HEK293 (cell line): Measurements from ENCODE around the gene CD151.

Experiments used
- CTCF ChIA-PET: fragments of 350-600 bp; formaldehyde crosslinking; extraction: SDS; loops from one replicate; lab custom pipeline; 2021; ENCODE audit warnings: antibody characterized with exemption; lab: Yijun Ruan, JAX
- POLR2A ChIA-PET: fragments of 300-600 bp; formaldehyde crosslinking; extraction: SDS; loops from one replicate; lab custom pipeline; 2020; ENCODE audit warnings: antibody characterized with exemption, inconsistent platforms; lab: Yijun Ruan, JAX
- H3K27ac ChIP-seq: fragments of 200-500 bp; sonication (Bioruptor generic); 2 replicates; pipeline ENCODE4 v1.5.1; 2014; ENCODE audit warnings: low read depth, low read length, control low read depth, inconsistent platforms; ENCODE audit errors: extremely low read depth
- H3K36me3 ChIP-seq, 2 experiments: fragments of 200-500 bp in 1 of 2; sonication (Bioruptor generic) in 1 of 2; 1 replicate in 1 of 2; 2 replicates in 1 of 2; pipeline ENCODE4 v1.5.1; 2014 to 2017; ENCODE audit warnings: inconsistent platforms in 2 of 2, low read length in 2 of 2; ENCODE audit not compliant: control insufficient read depth in 2 of 2, insufficient read depth in 1 of 2
- H3K4me1 ChIP-seq: fragments of 200-500 bp; sonication (Bioruptor generic); 2 replicates; pipeline ENCODE4 v1.5.1; 2014; ENCODE audit warnings: mild to moderate bottlenecking, low read length, inconsistent platforms; ENCODE audit not compliant: control insufficient read depth, insufficient read depth
- H3K4me3 ChIP-seq: 2 replicates; pipeline ENCODE4 v1.5.1; 2011; ENCODE audit warnings: low read depth, mild to moderate bottlenecking, control low read depth, low read length, moderate library complexity
- H3K9me3 ChIP-seq: fragments of 200-500 bp; sonication (Bioruptor generic); 2 replicates; pipeline ENCODE4 v1.5.1; 2014; ENCODE audit warnings: low read depth, low read length, inconsistent platforms; ENCODE audit not compliant: control insufficient read depth, insufficient read depth
- HOXD13 ChIP-seq: sonication (generic); formaldehyde crosslinking; IDR thresholded peaks from 2 replicates; pipeline ENCODE4 v1.8.0; 2022; ENCODE audit warnings: missing genetic modification reagents, borderline replicate concordance
- KLF9 ChIP-seq: fragments of 450-650 bp; formaldehyde crosslinking; IDR thresholded peaks from 2 replicates; pipeline ENCODE4 v1.5.1; 2016; ENCODE audit warnings: missing biosample characterization, missing genetic modification characterization, low read depth
- PRDM1 ChIP-seq: fragments of 450-650 bp; formaldehyde crosslinking; IDR thresholded peaks from 2 replicates; pipeline ENCODE4; 2016; ENCODE audit warnings: missing biosample characterization, missing genetic modification characterization
- WT1 ChIP-seq: fragments of 450-650 bp; formaldehyde crosslinking; IDR thresholded peaks from 2 replicates; pipeline ENCODE4 v1.5.1; 2016; ENCODE audit warnings: missing biosample characterization, missing genetic modification characterization
- ZBTB17 ChIP-seq: fragments of 450-650 bp; formaldehyde crosslinking; IDR thresholded peaks from 2 replicates; pipeline ENCODE4 v1.5.1; 2016; ENCODE audit warnings: missing biosample characterization, missing genetic modification characterization
- ZBTB6 ChIP-seq: fragments of 450-650 bp; formaldehyde crosslinking; IDR thresholded peaks from 2 replicates; pipeline ENCODE4 v1.5.1; 2017; ENCODE audit warnings: missing biosample characterization, missing genetic modification characterization
- ZFP37 ChIP-seq: fragments of 450-650 bp; formaldehyde crosslinking; IDR thresholded peaks from 2 replicates; pipeline ENCODE4 v1.5.1; 2016; ENCODE audit warnings: missing biosample characterization, missing genetic modification characterization
- ZNF2 ChIP-seq: fragments of 450-650 bp; formaldehyde crosslinking; IDR thresholded peaks from 2 replicates; pipeline ENCODE4 v1.5.1; 2016; ENCODE audit warnings: missing biosample characterization, missing genetic modification characterization
- ZNF350 ChIP-seq: fragments of 450-650 bp; formaldehyde crosslinking; IDR thresholded peaks from 2 replicates; pipeline ENCODE4 v1.5.0; 2017; ENCODE audit warnings: missing biosample characterization, mild to moderate bottlenecking, missing genetic modification characterization
- ZNF394 ChIP-seq: fragments of 450-650 bp; formaldehyde crosslinking; IDR thresholded peaks from 2 replicates; pipeline ENCODE4 v1.5.1; 2016; ENCODE audit warnings: missing biosample characterization, missing genetic modification characterization, mild to moderate bottlenecking, moderate library complexity, borderline replicate concordance
- ZNF398 ChIP-seq: fragments of 450-650 bp; formaldehyde crosslinking; IDR thresholded peaks from 2 replicates; pipeline ENCODE4 v1.5.1; 2017; ENCODE audit warnings: missing biosample characterization, missing genetic modification characterization
- ZNF560 ChIP-seq: fragments of 450-650 bp; formaldehyde crosslinking; IDR thresholded peaks from 2 replicates; pipeline ENCODE4 v1.5.1; 2017; ENCODE audit warnings: missing biosample characterization, missing genetic modification characterization, borderline replicate concordance
- ZNF600 ChIP-seq: fragments of 450-650 bp; formaldehyde crosslinking; IDR thresholded peaks from 2 replicates; pipeline ENCODE4 v1.5.1; 2016; ENCODE audit warnings: missing biosample characterization, missing genetic modification characterization
- ZNF623 ChIP-seq: fragments of 450-650 bp; formaldehyde crosslinking; IDR thresholded peaks from 2 replicates; pipeline ENCODE4 v1.5.1; 2016; ENCODE audit warnings: missing biosample characterization, missing genetic modification characterization
- ZNF76 ChIP-seq: fragments of 450-650 bp; formaldehyde crosslinking; IDR thresholded peaks from 2 replicates; pipeline ENCODE4; 2016; ENCODE audit warnings: low read depth, missing biosample characterization, missing genetic modification characterization, borderline replicate concordance
- ZNF777 ChIP-seq: fragments of 450-650 bp; formaldehyde crosslinking; IDR thresholded peaks from 2 replicates; pipeline ENCODE4 v1.5.1; 2017; ENCODE audit warnings: missing biosample characterization, missing genetic modification characterization, borderline replicate concordance
- ZSCAN23 ChIP-seq: fragments of 450-650 bp; formaldehyde crosslinking; IDR thresholded peaks from 2 replicates; pipeline ENCODE4 v1.5.1; 2016; ENCODE audit warnings: missing biosample characterization, missing genetic modification characterization
- TF ChIP-seq, protein P1 (sequence below): fragments of 450-650 bp; formaldehyde crosslinking; IDR thresholded peaks from 2 replicates; pipeline ENCODE4 v1.5.1; 2016; ENCODE audit warnings: missing biosample characterization, missing genetic modification characterization, low read depth
- TF ChIP-seq, protein P2 (sequence below): fragments of 450-650 bp; formaldehyde crosslinking; IDR thresholded peaks from 2 replicates; pipeline ENCODE4 v1.5.1; 2016; ENCODE audit warnings: missing biosample characterization, missing genetic modification characterization
- TF ChIP-seq, protein P3 (sequence below): fragments of 450-650 bp; formaldehyde crosslinking; IDR thresholded peaks from 2 replicates; pipeline ENCODE4 v1.5.1; 2016; ENCODE audit warnings: missing biosample characterization, missing genetic modification characterization

Gene CD151

GRCh38 chr11:882596-882995 lies 49.8 kb downstream of the CD151 start:
- Histone ChIP-seq H3K27ac (no peak overlapping the region), H3K9me3 (no peaks in the 10 kb centered on the region), H3K4me1 (no peaks in the 10 kb centered on the region), H3K36me3 (peaks cover 0 to 66% of the 10 kb centered on the region in 2 experiments; a peak in 2 of 3 replicates), H3K4me3 (no peak overlapping the region)
- no peak for TF ChIP-seq KLF9 (tag by site-specific recombination)
- TF ChIP-seq HOXD13 (CRISPR knock-in tag), result no peak
- no peak for TF ChIP-seq ZSCAN23
- TF ChIP-seq PRDM1 (tag by site-specific recombination), result no peak
- TF ChIP-seq ZBTB17, result no peak
- TF ChIP-seq ZNF76 (tag by site-specific recombination), result no peak
- TF ChIP-seq, protein P1, sequence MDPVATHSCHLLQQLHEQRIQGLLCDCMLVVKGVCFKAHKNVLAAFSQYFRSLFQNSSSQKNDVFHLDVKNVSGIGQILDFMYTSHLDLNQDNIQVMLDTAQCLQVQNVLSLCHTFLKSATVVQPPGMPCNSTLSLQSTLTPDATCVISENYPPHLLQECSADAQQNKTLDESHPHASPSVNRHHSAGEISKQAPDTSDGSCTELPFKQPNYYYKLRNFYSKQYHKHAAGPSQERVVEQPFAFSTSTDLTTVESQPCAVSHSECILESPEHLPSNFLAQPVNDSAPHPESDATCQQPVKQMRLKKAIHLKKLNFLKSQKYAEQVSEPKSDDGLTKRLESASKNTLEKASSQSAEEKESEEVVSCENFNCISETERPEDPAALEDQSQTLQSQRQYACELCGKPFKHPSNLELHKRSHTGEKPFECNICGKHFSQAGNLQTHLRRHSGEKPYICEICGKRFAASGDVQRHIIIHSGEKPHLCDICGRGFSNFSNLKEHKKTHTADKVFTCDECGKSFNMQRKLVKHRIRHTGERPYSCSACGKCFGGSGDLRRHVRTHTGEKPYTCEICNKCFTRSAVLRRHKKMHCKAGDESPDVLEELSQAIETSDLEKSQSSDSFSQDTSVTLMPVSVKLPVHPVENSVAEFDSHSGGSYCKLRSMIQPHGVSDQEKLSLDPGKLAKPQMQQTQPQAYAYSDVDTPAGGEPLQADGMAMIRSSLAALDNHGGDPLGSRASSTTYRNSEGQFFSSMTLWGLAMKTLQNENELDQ (tag by site-specific recombination), result no peak
- TF ChIP-seq, protein P2, sequence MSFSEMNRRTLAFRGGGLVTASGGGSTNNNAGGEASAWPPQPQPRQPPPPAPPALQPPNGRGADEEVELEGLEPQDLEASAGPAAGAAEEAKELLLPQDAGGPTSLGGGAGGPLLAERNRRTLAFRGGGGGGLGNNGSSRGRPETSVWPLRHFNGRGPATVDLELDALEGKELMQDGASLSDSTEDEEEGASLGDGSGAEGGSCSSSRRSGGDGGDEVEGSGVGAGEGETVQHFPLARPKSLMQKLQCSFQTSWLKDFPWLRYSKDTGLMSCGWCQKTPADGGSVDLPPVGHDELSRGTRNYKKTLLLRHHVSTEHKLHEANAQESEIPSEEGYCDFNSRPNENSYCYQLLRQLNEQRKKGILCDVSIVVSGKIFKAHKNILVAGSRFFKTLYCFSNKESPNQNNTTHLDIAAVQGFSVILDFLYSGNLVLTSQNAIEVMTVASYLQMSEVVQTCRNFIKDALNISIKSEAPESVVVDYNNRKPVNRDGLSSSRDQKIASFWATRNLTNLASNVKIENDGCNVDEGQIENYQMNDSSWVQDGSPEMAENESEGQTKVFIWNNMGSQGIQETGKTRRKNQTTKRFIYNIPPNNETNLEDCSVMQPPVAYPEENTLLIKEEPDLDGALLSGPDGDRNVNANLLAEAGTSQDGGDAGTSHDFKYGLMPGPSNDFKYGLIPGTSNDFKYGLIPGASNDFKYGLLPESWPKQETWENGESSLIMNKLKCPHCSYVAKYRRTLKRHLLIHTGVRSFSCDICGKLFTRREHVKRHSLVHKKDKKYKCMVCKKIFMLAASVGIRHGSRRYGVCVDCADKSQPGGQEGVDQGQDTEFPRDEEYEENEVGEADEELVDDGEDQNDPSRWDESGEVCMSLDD (tag by site-specific recombination), result no peak
- no peak for TF ChIP-seq ZNF777 (tag by site-specific recombination)
- no peak for TF ChIP-seq WT1
- no peak for TF ChIP-seq ZNF2 (tag by site-specific recombination)
- no peak for TF ChIP-seq ZNF600
- no peak for TF ChIP-seq ZNF560 (tag by site-specific recombination)
- TF ChIP-seq ZNF350 (tag by site-specific recombination), result no peak
- no peak for TF ChIP-seq ZNF623 (tag by site-specific recombination)
- no peak for TF ChIP-seq ZNF398 (tag by site-specific recombination)
- ChIA-PET CTCF (no interaction called here), POLR2A (no interaction called here)

DNA sequence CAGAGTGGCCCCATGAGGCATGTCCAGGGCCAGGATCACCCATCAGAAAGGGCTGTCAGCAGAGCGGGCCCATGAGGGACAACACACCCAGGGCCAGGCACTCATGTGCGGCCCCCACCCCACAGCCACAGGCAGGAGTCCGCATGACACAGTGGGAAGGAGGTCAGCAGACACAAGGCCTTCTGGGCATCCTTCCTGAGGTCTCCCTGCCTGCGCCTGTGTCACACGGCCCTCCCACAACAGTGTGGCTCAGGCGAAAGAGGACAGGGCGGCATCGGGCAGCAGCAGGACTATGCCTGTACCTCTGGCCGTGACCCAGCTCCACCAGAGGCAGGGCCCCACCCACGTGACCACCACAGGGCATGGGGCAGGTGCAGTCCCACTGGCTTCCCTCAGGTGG lies 50.8 kb downstream of the CD151 start:
- POLR2A ChIA-PET, result no interaction called here

More for the DNA sequence above, 50.8 kb downstream of the CD151 start:
- Histone ChIP-seq H3K36me3 (peaks cover 0 to 72% of the 10 kb centered on the region in 2 experiments; a peak in 2 of 3 replicates), H3K27ac (no peak overlapping the region), H3K4me1 (no peaks in the 10 kb centered on the region), H3K4me3 (no peak overlapping the region), H3K9me3 (no peaks in the 10 kb centered on the region)
- TF ChIP-seq, protein P3, sequence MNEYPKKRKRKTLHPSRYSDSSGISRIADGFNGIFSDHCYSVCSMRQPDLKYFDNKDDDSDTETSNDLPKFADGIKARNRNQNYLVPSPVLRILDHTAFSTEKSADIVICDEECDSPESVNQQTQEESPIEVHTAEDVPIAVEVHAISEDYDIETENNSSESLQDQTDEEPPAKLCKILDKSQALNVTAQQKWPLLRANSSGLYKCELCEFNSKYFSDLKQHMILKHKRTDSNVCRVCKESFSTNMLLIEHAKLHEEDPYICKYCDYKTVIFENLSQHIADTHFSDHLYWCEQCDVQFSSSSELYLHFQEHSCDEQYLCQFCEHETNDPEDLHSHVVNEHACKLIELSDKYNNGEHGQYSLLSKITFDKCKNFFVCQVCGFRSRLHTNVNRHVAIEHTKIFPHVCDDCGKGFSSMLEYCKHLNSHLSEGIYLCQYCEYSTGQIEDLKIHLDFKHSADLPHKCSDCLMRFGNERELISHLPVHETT (tag by site-specific recombination), result no peak
- TF ChIP-seq ZNF394 (tag by site-specific recombination) (no peak), ZBTB6 (tag by site-specific recombination) (no peak), ZFP37 (tag by site-specific recombination) (no peak)
- CTCF ChIA-PET, result no interaction called here
